Stimulated activated CD8-positive, alpha-beta memory T cell treated with anti-CD3 and anti-CD28 coated beads, Interleukin-7, amount 100 ng/mL, for 4 hours (primary cell): ENCODE measurements around the gene HBM.
A peak's percentile ranks its signal among the peaks of the same experiment; 100 is the strongest.
"Not testable (repeated sequence)": the region's sequence is repeated elsewhere in the genome, so short reads cannot be mapped to it uniquely, and the experiment has no call there.

ENCODE experiments used
- DNase-seq, 2 donors: peaks; one replicate each; pipeline ENCODE4 v3.0.0-alpha.2; 2020; ENCODE audit warnings: low read depth in 2 of 2

The HBM gene

DNA sequence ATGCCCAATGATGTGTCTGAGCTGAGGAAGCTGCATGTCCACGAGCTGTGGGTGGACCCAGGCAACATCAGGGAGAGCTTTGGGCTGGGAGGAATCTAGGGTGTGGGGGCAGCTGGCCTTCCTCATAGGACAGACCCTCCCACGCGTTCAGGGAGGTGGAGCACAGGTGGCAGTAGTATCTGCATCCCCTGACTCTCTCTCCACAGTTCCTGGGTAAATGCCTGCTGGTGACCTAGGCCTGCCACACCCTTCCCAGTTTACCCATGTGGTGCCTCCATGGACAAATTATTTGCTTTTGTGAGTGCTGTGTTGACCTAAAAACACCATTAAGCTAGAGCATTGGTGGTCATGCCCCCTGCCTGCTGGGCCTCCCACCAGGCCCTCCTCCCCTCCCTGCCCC is 3.2 kb downstream of the HBM start:
- DNase-seq, result no peak

DNA sequence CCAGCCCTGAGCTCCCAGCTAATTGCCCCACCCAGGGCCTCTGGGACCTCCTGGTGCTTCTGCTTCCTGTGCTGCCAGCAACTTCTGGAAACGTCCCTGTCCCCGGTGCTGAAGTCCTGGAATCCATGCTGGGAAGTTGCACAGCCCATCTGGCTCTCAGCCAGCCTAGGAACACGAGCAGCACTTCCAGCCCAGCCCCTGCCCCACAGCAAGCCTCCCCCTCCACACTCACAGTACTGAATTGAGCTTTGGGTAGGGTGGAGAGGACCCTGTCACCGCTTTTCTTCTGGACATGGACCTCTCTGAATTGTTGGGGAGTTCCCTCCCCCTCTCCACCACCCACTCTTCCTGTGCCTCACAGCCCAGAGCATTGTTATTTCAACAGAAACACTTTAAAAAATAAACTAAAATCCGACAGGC is 4.3 kb downstream of the HBM start:
- not testable (repeated sequence) for DNase-seq

DNA sequence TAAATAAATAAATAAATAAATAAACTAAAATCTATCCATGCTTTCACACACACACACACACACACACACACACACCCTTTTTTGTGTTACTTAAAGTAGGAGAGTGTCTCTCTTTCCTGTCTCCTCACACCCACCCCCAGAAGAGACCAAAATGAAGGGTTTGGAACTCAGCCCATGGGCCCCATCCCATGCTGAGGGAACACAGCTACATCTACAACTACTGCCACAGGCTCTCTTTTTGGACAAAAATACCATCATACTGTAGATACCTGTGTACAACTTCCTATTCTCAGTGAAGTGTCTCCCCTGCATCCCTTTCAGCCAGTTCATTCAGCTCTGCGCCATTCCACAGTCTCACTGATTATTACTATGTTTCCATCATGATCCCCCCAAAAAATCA is 5.0 kb downstream of the HBM start:
- DNase-seq, result no peak

DNA sequence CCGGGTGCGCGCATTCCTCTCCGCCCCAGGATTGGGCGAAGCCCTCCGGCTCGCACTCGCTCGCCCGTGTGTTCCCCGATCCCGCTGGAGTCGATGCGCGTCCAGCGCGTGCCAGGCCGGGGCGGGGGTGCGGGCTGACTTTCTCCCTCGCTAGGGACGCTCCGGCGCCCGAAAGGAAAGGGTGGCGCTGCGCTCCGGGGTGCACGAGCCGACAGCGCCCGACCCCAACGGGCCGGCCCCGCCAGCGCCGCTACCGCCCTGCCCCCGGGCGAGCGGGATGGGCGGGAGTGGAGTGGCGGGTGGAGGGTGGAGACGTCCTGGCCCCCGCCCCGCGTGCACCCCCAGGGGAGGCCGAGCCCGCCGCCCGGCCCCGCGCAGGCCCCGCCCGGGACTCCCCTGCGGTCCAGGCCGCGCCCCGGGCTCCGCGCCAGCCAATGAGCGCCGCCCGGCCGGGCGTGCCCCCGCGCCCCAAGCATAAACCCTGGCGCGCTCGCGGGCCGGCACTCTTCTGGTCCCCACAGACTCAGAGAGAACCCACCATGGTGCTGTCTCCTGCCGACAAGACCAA is 6.7 kb downstream of the HBM start, which contains the start of gene HBA2:
Gene HBA2 (plus strand): TSS at position 503 of the 568 bp plus-strand sequence. CDS start 37 bp downstream, at position 540.
- DNase-seq, result not testable (repeated sequence)

DNA sequence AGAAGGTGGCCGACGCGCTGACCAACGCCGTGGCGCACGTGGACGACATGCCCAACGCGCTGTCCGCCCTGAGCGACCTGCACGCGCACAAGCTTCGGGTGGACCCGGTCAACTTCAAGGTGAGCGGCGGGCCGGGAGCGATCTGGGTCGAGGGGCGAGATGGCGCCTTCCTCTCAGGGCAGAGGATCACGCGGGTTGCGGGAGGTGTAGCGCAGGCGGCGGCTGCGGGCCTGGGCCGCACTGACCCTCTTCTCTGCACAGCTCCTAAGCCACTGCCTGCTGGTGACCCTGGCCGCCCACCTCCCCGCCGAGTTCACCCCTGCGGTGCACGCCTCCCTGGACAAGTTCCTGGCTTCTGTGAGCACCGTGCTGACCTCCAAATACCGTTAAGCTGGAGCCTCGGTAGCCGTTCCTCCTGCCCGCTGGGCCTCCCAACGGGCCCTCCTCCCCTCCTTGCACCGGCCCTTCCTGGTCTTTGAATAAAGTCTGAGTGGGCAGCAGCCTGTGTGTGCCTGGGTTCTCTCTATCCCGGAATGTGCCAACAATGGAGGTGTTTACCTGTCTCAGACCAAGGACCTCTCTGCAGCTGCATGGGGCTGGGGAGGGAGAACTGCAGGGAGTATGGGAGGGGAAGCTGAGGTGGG is 7.6 kb downstream of the HBM start:
- DNase-seq, result not testable (repeated sequence)

DNA sequence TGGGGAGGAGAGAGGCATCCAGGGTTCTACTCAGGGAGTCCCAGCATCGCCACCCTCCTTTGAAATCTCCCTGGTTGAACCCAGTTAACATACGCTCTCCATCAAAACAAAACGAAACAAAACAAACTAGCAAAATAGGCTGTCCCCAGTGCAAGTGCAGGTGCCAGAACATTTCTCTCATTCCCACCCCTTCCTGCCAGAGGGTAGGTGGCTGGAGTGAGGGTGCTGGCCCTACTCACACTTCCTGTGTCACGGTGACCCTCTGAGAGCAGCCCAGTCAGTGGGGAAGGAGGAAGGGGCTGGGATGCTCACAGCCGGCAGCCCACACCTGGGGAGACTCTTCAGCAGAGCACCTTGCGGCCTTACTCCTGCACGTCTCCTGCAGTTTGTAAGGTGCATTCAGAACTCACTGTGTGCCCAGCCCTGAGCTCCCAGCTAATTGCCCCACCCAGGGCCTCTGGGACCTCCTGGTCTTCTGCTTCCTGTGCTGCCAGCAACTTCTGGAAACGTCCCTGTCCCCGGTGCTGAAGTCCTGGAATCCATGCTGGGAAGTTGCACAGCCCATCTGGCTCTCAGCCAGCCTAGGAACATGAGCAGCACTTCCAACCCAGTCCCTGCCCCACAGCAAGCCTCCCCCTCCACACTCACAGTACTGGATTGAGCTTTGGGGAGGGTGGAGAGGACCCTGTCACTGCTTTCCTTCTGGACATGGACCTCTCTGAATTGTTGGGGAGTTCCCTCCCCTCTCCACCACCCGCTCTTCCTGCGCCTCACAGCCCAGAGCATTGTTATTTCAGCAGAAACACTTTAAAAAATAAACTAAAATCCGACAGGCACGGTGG is 8.4 kb downstream of the HBM start:
- not testable (repeated sequence) for DNase-seq

DNA sequence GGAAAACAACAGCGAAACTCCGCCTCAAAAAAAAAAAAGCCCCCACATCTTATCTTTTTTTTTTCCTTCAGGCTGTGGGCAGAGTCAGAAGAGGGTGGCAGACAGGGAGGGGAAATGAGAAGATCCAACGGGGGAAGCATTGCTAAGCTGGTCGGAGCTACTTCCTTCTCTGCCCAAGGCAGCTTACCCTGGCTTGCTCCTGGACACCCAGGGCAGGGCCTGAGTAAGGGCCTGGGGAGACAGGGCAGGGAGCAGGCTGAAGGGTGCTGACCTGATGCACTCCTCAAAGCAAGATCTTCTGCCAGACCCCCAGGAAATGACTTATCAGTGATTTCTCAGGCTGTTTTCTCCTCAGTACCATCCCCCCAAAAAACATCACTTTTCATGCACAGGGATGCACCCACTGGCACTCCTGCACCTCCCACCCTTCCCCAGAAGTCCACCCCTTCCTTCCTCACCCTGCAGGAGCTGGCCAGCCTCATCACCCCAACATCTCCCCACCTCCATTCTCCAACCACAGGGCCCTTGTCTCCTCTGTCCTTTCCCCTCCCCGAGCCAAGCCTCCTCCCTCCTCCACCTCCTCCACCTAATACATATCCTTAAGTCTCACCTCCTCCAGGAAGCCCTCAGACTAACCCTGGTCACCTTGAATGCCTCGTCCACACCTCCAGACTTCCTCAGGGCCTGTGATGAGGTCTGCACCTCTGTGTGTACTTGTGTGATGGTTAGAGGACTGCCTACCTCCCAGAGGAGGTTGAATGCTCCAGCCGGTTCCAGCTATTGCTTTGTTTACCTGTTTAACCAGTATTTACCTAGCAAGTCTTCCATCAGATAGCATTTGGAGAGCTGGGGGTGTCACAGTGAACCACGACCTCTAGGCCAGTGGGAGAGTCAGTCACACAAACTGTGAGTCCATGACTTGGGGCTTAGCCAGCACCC is 9.5 kb downstream of the HBM start:
- no peak for DNase-seq

DNA sequence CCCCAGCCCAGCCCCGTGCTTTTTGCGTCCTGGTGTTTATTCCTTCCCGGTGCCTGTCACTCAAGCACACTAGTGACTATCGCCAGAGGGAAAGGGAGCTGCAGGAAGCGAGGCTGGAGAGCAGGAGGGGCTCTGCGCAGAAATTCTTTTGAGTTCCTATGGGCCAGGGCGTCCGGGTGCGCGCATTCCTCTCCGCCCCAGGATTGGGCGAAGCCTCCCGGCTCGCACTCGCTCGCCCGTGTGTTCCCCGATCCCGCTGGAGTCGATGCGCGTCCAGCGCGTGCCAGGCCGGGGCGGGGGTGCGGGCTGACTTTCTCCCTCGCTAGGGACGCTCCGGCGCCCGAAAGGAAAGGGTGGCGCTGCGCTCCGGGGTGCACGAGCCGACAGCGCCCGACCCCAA is 10.2 kb downstream of the HBM start:
- DNase-seq, result not testable (repeated sequence)

DNA sequence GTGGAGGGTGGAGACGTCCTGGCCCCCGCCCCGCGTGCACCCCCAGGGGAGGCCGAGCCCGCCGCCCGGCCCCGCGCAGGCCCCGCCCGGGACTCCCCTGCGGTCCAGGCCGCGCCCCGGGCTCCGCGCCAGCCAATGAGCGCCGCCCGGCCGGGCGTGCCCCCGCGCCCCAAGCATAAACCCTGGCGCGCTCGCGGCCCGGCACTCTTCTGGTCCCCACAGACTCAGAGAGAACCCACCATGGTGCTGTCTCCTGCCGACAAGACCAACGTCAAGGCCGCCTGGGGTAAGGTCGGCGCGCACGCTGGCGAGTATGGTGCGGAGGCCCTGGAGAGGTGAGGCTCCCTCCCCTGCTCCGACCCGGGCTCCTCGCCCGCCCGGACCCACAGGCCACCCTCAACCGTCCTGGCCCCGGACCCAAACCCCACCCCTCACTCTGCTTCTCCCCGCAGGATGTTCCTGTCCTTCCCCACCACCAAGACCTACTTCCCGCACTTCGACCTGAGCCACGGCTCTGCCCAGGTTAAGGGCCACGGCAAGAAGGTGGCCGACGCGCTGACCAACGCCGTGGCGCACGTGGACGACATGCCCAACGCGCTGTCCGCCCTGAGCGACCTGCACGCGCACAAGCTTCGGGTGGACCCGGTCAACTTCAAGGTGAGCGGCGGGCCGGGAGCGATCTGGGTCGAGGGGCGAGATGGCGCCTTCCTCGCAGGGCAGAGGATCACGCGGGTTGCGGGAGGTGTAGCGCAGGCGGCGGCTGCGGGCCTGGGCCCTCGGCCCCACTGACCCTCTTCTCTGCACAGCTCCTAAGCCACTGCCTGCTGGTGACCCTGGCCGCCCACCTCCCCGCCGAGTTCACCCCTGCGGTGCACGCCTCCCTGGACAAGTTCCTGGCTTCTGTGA is 11.0 kb downstream of the HBM start, which contains the start of gene HBA1:
Gene HBA1 (plus strand): TSS at position 204 of the 906 bp plus-strand sequence. CDS start 37 bp downstream, at position 241.
- DNase-seq, result not testable (repeated sequence)

DNA sequence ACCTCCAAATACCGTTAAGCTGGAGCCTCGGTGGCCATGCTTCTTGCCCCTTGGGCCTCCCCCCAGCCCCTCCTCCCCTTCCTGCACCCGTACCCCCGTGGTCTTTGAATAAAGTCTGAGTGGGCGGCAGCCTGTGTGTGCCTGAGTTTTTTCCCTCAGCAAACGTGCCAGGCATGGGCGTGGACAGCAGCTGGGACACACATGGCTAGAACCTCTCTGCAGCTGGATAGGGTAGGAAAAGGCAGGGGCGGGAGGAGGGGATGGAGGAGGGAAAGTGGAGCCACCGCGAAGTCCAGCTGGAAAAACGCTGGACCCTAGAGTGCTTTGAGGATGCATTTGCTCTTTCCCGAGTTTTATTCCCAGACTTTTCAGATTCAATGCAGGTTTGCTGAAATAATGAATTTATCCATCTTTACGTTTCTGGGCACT is 11.6 kb downstream of the HBM start:
- no peak for DNase-seq

DNA sequence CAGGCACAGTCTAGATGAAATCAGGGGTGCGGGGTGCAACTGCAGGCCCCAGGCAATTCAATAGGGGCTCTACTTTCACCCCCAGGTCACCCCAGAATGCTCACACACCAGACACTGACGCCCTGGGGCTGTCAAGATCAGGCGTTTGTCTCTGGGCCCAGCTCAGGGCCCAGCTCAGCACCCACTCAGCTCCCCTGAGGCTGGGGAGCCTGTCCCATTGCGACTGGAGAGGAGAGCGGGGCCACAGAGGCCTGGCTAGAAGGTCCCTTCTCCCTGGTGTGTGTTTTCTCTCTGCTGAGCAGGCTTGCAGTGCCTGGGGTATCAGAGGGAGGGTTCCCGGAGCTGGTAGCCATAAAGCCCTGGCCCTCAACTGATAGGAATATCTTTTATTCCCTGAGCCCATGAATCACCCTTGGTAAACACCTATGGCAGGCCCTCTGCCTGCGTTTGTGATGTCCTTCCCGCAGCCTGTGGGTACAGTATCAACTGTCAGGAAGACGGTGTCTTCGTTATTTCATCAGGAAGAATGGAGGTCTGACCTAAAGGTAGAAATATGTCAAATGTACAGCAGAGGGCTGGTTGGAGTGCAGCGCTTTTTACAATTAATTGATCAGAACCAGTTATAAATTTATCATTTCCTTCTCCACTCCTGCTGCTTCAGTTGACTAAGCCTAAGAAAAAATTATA is 12.3 kb downstream of the HBM start:
- DNase-seq, result no peak

DNA sequence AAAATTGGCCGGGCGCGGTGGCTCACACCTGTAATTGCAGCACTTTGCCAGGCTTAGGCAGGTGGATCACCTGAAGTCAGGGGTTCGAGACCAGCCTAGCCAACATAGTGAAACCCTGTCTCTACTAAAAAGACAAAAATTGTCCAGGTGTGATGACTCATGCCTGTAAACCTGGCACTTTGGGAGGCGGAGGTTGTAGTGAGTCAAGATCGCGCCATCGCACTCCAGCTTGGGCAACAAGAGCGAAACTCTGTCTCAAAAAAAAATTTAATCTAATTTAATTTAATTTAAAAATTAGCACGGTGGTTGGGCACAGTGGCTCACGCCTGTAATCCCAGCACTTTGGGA is 12.9 kb downstream of the HBM start:
- no peak for DNase-seq

DNA sequence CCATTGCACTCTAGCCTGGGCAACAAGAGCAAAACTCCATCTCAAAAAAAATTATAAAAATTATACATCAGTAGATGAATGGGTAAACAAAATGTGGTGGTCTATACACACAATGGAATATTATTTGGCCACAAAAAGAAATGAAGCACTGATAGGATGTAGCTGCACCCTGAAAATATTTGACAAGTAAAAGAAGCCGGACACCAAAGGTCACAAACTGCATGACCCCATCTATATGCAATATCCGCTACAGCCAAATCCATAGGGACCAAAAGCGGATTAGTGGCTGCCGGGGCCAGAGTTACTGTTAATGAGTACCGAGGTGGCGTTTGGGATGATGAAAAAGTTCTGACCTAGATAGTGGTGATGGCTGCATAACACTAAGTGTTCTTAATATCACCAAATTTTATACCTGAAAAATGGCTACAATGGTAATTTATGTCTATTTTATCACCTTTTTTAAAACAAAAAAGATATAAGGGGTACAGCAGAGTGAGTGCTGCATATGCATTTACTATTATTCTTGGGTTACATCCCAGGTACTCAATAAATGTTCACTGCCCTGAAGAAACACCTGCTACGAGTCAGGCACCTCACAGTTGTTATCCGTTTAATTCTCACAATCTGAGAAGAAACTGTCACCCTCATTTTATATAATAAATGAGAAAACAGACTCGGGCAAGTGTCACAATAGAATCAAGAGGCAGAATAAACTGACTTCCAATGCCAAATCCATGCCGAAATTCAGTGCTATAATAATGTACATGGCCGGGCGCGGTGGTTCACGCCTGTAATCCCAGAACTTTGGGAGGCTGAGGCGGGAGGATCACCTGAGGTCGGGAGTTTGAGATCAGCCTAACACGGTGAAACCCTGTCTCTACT is 13.7 kb downstream of the HBM start:
- no peak for DNase-seq

DNA sequence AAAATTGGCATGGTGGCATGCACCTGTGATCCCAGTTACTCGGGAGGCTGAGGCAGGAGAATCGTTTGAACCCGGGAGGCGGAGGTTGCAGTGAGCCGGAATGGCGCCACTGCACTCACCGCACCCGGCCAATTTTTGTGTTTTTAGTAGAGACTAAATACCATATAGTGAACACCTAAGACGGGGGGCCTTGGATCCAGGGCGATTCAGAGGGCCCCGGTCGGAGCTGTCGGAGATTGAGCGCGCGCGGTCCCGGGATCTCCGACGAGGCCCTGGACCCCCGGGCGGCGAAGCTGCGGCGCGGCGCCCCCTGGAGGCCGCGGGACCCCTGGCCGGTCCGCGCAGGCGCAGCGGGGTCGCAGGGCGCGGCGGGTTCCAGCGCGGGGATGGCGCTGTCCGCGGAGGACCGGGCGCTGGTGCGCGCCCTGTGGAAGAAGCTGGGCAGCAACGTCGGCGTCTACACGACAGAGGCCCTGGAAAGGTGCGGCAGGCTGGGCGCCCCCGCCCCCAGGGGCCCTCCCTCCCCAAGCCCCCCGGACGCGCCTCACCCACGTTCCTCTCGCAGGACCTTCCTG is 14.4 kb downstream of the HBM start, which contains the start of gene HBQ1:
Gene HBQ1 (plus strand): TSS at position 359 of the 575 bp plus-strand sequence. CDS start 28 bp downstream, at position 387.
- no peak for DNase-seq

DNA sequence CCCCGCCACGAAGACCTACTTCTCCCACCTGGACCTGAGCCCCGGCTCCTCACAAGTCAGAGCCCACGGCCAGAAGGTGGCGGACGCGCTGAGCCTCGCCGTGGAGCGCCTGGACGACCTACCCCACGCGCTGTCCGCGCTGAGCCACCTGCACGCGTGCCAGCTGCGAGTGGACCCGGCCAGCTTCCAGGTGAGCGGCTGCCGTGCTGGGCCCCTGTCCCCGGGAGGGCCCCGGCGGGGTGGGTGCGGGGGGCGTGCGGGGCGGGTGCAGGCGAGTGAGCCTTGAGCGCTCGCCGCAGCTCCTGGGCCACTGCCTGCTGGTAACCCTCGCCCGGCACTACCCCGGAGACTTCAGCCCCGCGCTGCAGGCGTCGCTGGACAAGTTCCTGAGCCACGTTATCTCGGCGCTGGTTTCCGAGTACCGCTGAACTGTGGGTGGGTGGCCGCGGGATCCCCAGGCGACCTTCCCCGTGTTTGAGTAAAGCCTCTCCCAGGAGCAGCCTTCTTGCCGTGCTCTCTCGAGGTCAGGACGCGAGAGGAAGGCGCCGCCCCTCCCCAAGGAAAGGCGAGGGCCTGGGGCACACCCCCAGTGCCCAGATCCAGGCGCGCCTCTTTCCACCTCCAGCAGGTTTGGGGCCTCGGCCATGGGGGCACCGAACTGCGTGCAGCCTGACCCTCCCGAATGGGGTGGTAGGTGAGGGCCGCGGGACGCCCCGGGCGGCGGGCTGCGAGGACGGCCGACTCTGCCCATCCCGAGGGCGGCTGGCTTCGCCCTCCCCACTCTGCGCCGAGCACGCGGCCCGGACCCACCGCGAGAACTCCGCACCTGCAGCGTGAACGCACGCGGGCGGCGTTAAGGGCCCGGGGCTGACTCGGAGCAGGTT is 15.1 kb downstream of the HBM start:
- peak; percentile 62 to 71 for DNase-seq

DNA sequence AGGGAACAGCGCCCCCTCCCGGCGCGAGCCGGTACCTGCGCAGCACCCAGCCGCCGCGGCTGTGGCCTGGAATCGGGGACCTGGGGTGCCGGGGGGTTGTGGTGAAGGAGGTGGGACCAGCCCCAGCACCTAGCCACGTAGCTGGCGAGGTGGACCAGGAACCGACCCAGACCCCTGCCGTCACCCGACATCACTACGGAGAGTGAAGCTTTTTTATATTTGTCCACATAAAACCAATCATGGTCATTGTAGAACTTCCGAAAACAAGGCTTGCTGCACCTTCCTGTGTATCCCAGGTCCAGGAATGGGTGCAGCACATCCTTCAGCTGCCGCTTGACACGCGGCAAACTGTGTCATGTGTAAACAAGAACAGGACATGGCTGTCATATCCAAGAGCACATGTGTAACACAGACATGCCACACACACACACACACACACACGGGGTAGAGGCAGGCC is 15.8 kb downstream of the HBM start:
- no peak for DNase-seq

DNA sequence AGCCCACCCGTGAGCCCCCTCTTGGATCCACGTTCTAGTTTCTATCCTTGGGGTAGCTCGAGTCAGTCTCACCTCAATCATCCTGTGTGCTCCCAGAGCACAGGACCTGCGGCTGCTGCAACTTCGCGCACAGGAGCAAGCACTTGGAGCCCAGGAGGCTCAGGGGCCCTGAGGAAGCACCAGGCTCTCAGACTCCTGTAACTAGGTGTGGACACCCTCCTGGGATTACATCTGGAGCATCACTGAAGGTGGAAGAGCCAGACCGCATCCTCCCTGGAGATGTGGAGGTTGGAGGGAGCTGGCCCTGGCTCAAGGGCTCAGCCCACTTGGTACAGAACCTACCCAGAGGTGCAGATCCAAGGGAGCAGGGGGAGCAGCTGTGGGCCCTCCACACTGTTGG is 17.2 kb downstream of the HBM start:
- DNase-seq, result no peak
